Daoy (cell line): ENCODE measurements around the gene IP6K3. TPM values are rescaled to one million over a fixed set of nuclear protein-coding genes. Genes with fewer than 3 reads are reported as not detected.
A peak's percentile ranks its signal among the peaks of the same experiment; 100 is the strongest.

Experiments used
- DNase-seq: peaks from one replicate; pipeline ENCODE4 v3.0.0-alpha.2; 2015; ENCODE audit warnings: low read depth
- total RNA-seq: library from RNA; depleted of rRNA; stranded (reverse); fragments of >200 nt; shearing (Covaris generic); gene quantifications from 2 replicates; pipeline ENCODE4 v1.2.3, GENCODE V29; 2014

IP6K3 gene
- total RNA-seq, 1 experiment from 2014 or later = not detected

- DNase-seq = no peak
These were observed 57.6 kb downstream of the IP6K3 start for GRCh38 chr6:33689148-33689494.

GRCh38 chr6:33688451-33689147 lies 58.1 kb downstream of the IP6K3 start:
- DNase-seq = no peak

DNA sequence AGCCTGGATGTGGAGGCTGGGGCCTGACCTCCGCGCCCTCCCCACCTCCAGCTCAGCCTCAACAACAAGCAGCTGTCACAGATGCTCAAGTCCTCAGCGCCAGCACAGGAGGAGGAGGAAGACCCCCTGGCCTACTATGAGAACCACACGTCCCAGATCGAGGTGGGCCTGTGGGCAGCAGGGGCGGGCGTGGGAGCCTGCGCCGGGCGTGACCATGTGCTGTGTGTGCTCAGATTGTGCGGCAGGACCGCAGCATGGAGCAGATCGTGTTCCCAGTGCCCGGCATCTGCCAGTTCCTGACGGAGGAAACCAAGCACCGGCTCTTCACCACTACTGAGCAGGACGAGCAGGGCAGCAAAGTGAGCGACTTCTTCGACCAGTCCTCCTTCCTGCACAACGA lies 58.7 kb downstream of the IP6K3 start:
- DNase-seq = no peak

DNA sequence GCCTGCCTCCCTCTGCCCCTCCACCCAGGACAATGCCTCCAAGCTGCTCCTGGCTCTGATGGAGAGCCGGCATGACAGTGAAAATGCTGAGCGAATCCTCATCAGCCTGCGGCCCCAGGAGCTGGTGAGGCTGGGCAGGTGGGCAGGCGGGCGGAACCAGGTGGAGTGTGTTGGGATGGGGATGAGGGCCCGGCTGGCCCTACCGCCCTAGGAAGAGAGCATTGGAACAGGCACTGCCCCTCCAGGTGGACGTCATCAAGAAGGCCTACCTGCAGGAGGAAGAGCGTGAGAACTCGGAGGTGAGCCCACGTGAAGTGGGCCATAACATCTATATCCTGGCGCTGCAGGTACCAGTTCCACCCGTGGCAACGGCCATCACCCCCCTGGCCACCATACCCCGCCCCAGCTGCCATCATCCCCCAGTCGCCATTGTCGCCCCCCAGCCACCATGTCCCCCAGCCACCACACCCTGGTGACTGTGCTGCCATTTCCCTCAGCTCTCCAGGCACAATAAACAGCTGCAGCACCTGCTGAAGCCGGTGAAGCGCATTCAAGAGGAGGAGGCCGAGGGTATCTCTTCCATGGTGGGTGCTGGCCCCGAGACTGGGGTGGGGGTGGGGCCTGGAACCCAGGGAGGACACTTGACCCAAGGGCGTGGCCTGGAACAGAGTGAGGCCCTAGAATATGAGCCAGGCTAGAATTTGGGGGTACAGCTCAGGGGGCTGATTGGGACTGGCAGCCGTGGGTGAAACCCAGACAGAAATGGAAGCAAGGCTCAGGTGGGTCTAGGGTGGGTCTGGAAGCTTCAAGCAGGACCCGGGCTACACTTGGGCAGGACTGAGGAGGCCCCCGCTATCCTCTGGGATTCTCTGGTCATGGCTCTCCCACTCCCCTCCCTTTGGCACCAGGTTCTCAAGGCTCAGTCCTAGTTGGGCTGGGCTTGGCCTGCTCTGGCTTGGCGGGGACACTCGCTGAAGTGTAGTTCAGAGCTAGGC lies 59.4 kb downstream of the IP6K3 start:
- DNase-seq = no peak

DNA sequence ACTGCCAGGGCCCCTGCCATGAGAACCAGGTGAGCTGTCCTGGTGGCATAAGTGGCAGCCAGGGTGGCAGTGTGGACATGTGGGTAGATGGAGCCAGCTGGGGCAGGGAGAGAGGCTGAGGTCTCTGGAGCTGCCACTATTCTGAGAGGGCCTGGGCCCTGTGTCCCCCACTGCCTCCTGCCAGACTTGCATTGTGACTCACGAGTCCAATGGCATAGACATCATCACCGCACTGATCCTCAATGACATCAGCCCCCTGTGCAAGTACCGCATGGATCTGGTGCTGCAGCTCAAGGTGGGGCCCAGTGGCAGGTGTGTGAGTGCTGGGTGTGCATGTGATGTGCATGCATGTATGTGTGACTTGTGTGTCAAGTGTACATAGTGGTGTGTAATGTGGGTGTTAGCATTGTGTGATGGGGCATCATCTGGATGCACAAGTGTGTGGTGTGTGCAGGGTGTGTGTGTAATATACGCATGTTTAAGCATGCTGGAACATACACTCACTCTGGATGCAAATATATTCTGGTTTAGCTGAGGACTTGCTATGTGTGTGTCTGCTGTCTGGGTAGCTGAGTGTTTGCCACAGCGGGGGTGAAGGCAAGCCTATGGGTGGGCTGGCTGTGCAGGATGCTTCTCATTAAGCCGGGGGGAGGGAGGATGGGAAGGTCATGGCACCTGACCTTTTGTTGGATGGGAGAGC lies 60.3 kb downstream of the IP6K3 start:
- DNase-seq = no peak

DNA sequence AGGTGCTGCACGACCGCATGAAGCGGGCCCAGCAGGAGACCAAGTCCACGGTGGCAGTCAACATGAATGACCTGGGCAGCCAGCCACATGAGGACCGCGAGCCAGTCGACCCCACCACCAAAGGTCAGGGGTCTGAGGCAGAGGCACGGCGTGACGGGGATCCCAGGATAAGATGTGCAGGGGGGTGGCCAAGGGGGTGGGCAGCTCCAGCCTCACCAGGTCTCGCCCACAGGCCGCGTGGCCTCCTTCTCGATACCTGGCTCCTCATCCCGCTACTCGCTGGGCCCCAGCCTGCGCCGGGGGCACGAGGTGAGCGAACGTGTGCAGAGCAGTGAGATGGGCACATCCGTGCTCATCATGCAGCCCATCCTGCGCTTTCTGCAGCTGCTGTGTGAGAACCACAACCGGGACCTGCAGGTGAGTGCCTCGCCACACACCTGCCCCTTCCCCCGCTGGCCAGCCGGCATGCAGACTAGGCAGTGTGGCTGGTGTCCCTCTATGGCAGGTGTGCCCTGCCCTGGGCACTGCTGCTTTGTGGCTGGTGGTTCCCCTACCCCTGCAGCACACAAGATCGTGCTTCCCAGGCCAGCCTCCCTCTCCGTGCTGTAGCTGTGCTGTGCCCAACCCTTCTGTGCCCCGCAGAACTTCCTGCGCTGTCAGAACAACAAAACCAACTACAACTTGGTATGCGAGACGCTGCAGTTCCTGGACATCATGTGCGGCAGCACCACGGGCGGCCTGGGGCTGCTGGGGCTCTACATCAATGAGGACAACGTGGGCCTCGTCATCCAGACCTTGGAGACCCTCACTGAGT lies 61.1 kb downstream of the IP6K3 start:
- no peak for DNase-seq

GRCh38 chr6:33684983-33685382 lies 61.7 kb downstream of the IP6K3 start:
- no peak for DNase-seq

GRCh38 chr6:33684428-33684896 lies 62.2 kb downstream of the IP6K3 start:
- no peak for DNase-seq

- DNase-seq = no peak
These were observed 62.9 kb downstream of the IP6K3 start for GRCh38 chr6:33683576-33684427.

GRCh38 chr6:33683051-33683571 lies 63.6 kb downstream of the IP6K3 start:
- DNase-seq = no peak

- DNase-seq = no peak
These were observed 64.4 kb downstream of the IP6K3 start for GRCh38 chr6:33682341-33682740.

GRCh38 chr6:33679761-33680160 lies 66.9 kb downstream of the IP6K3 start:
- no peak for DNase-seq

DNA sequence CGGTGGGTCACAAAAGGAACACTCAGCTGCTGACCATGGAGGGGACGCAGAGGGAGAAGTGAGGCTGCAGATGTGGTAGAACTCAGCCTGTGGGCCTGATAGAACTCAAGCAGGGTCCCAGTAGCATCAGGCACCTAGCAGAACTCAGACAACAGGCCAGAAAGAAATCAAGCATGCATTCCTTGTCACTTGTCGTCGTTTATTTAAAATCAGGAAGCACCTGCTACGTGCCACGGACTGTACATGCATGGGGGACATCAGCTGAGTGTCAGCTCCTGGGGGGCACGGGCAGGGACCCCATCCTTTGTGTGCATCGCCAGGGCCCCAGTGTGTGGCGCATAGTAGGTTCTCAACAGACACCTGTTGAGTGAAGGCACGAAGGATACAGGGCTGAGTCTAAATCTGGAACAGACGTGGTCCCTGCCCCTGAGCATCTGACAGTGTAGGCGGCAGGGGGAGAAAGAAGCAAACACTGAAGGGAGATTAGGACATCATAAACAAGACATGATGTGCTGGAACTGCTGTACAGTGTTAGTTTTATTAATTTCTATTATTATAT lies 67.7 kb downstream of the IP6K3 start:
- no peak for DNase-seq

DNA sequence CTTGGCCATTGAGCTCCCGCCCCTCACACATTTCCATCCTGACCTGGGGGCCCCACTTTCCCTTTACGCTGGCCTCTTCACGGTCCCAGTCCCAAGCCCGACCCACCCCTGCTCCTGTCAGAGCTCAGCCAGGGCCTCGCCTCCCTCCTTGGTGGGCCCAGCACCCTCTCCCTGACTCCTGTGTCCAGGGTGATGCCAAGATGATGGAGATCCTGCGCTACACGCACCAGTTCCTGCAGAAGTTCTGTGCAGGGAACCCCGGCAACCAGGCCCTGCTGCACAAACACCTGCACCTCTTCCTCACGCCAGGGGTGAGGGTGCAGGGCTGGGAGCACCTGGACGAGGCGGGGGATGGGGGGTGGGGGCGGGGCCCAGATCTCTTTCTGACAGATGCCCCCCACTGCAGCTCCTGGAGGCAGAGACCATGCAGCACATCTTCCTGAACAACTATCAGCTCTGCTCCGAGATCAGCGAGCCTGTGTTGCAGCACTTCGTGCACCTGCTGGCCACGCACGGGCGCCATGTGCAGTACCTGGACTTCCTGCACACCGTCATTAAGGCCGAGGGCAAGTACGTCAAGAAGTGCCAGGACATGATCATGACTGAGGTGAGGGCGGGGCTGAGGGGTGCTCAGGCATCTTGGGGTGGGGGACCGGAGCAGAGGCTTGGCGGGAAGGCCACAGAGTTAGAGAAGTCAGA lies 68.3 kb downstream of the IP6K3 start:
- no peak for DNase-seq

DNA sequence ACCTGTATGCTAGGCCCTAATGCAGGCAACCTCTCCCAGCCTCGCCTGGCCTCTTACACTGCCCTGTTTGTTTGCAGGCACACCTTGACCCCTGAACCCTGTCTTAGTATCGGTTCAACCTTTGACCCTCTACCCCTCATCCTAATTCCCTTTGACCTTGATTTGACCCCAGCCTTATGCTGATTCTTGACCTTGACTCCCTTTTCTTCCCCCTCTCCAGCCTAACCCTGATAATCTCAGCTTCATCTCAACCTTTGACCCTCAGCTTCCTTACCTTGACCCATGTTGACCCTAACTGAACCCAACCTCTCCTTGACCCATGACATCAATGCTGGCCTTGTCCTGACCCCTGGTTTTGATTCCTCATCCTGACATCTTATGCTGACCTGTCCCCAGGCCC lies 69.0 kb downstream of the IP6K3 start:
- no peak for DNase-seq

DNA sequence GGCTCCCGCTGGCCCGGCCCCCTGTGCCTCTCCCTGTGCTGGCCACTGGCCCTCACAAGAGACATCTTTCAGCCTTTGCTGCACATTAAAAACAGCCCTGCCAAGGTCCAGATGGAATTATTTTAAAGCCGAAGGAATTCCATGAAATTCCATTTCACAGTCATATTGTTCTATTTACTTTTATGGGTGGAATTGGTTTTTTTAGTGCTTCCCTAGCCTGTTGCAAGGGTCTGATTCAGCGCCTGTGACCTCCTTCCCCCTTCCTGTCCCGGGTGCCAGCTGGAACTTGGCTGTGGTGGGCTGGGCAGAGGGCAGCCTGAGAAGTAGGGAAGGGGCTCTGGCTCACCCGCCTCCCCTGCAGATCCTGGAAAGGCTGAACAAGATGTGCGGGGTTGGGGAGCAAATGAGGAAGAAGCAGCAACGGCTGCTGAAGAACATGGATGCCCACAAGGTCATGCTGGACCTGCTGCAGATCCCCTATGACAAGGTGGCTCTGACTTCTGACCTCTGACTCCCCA lies 69.5 kb downstream of the IP6K3 start:
- DNase-seq = peak; percentile 35

DNA sequence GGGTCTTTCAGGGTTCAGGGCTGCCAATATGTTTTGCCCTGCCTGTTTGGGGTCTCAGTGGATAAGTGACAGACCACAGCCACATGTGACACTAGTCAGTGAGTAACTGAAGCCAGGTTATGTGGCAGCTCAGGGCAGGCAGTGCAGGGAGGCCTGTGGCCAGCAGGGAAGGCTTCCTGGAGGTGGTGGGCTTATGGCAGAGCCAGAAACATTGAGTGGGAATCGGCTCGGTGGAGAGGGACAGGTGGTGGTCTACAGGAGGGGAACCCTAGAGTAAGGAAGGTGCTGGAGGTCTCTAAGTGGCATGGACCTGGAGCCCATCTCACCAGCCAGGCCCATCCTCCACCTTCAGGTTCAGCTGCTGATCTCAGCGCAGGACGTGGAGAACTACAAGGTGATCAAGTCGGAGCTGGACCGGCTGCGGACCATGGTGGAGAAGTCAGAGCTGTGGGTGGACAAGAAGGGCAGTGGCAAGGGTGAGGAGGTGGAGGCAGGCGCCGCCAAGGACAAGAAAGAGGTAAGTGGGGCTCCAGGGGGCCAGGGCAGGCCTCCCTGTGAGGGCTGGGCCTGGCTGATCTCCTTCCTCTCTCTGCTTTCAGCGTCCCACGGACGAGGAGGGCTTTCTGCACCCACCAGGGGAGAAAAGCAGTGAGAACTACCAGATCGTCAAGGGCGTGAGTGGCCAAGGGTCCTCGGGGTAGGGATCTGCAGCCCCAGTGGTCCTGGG lies 70.1 kb downstream of the IP6K3 start:
- no peak for DNase-seq

DNA sequence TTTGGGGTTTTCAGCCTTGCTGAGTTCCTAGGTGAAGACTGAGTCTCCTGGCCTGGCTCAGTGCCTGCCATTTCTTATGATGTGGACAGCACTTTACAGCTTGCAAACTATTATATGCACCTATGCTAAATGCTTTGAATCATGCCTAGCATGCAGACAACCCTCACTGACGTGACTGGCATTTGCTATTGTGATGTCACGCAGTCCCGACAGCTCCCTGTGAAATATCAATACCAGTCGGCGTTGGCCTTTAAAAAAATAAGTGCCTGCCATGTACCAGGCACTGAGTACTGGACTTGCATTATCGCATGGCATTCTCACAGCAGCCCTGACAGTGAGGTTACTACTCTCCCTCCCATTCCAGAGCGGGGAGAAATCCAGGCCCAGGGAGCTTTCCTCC lies 70.7 kb downstream of the IP6K3 start:
- DNase-seq = no peak
